HuH-7.5 (cell line): ENCODE results near the gene TSNAX.

Experiments used
- DNase-seq: peaks from one replicate; pipeline ENCODE4 v3.0.0; 2011; ENCODE audit warnings: low spot score

Gene TSNAX

GRCh38 chr1:231519166-231519565 is 9.3 kb upstream of the TSNAX start:
- DNase-seq: no peak

DNA sequence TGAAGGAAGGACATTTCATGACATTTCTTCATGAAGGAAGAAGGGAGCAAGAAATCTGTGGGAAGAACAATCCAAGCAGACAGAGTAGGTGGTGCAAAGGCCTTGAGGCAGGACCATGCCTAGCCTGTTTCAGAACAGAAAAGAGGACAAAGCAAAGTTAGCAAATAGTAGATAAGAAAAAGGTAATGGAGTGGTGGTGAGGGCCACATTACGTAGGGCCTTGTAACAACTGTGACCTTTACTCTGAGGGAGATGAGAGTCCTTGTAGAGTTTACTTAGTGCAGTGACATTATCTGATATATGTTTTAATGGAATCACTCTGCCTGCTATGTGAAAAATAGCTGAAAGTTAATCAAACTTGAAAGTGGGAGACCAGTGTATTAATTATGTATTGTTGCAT is 6.4 kb upstream of the TSNAX start:
- no peak for DNase-seq

GRCh38 chr1:231522931-231523642 is 5.4 kb upstream of the TSNAX start:
- DNase-seq: no peak

DNA sequence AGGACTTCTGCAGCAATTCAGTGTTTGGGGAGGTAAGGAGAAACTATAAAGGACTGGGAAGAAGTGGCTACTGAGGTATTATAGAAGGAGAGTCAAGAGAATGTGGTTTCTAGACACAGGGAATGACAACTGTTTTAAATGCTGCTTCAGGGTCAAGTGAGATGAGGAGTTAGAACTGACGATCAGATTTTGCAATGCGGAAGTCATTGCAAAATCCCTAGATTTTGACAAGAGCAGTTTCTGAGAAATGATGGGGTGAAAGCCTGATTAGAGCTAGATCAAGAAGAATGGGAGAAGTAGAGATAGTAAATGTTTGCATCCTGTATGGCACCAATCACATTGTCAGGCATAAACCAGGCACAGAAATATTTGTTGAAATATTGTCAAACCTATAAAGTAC is 4.7 kb upstream of the TSNAX start:
- no peak for DNase-seq

- no peak for DNase-seq
These were observed 1.9 kb upstream of the TSNAX start for GRCh38 chr1:231526536-231526935.

- peak; percentile 10 for DNase-seq
These were observed 790 bp upstream of the TSNAX start for GRCh38 chr1:231527586-231528171.

DNA sequence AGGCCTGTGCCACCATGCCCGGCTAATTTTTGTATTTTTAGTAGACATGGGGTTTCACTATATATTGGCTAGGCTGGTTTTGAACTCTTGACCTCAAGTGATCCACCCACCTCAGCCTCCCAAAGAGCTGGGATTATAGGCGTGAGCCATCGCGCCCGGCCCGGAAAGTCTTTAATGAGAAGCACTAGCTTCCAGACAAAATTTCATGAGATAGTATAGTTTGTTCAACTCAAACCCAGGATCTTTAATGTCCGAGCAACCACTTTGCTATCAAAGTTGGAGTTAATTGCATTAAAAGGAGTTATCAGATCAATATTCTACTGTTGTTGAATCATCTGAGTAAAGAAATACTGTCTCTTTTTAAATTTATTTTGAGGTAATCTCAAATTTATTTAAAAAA is 4.8 kb downstream of the TSNAX start:
- DNase-seq: no peak

DNA sequence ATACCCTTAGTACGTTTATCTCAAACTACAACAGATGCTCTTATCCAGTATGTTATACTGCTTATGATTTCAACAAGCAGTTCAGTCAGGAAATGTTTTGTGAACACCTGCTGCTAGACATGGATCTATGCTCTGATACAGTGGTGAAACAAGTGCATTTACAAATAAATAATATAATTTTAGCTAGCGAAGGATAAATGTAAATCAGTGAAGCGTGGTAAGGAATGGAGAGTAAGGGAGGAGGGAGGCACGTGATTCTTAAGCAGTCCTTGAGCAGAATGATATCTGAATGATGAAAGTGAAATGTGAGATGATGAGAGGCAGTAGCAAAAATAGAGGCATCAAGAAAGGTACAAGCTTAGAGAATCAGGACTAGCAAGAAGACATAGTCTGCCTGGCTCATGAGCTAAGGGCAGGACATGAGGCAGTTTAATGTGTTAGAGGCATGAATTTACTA is 6.3 kb downstream of the TSNAX start:
- DNase-seq: no peak

DNA sequence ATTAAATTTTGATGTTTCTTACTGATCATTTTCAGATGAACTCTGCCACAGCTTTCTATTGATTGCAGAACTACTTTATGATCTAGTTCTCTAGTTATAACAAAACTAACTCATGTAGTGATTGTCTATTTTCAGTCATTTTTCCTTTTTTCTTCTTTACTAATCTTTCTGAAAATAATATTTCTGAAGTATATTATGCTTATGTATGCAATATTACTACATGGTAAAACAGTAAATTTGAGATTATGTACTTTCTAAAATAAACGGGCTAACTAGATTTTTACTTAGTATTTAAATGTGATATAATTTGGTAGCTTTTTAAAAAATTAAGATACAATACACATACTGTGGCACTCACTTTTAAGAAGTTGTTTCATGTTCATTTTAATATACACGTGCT is 7.6 kb downstream of the TSNAX start:
- no peak for DNase-seq

GRCh38 chr1:231540847-231541246 is 12.4 kb downstream of the TSNAX start:
- no peak for DNase-seq

GRCh38 chr1:231541842-231542241 is 13.4 kb downstream of the TSNAX start:
- no peak for DNase-seq

GRCh38 chr1:231544943-231545592 is 16.6 kb downstream of the TSNAX start:
- no peak for DNase-seq

DNA sequence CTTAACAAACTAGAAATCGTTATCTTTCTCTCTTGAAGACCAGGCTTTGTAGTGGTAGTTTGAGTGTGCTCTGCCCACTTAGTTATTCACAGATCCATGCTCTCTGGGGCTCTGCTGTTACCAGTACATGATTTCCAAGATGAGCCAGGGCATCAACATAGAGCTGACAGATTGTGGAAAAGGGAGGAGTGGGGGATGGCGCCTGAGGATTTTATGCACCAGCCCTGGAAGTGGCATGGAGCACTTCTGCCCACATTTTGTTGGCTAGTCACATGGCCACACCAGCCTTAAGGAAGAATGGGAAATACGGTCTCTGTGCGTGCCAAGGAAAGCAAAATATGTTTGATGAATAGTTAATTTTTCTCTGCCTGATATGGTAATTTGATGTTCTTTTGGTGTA is 18.2 kb downstream of the TSNAX start:
- no peak for DNase-seq

DNA sequence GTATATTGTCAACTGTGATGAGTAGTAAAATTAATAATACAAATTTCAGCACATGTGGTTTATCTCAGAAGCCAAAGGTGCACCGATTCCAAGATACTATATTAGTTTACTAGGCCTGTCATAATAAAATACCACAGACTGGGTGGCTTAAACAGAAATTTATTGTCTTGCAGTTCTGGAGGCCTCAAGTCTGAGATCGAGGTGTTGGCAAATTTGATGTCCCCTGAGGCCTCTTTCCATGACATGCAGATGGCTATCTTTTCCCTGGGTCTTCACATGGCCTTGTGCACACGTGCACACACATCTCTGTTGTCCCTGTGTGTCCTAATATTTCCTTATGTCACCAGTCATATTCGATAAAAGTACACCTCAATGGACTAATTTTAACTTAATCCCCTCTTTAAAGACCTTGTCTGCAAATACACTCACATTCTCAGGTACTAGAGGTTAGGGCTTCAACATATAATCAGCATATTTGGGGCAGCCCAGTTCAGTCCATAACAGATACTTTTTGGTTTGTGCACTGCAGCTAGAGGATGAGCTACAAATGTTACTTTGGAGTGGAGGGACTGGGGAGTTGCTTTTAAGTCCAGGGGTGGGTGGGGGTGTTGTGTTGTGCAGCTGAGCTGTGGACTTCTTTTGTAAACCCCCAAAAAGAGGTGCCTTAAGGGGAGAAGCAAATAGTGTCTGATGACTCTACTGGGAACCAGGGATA is 21.4 kb downstream of the TSNAX start:
- DNase-seq: no peak

- peak; percentile 28 for DNase-seq
These were observed 21.9 kb downstream of the TSNAX start for GRCh38 chr1:231550448-231550781.

DNA sequence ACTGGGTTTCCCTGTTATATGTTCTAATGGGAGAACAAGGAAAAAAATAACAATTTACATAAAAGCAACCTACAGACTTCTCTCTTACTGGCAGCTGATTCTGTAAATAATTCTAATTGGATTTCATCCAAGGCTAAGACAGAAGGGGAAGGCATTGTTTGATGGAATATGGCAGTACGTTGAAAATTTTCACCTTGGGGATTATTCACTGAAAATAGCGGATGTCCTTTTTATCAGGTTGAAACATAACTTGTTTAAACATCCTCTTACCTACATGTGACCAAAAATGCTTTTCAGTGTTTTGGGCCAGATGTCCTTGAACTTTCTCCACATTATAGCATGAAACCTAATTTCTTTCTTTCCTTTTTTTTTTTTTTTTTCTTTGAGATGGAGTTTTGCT is 24.9 kb downstream of the TSNAX start:
- no peak for DNase-seq

- DNase-seq: no peak
These were observed 26.5 kb downstream of the TSNAX start for GRCh38 chr1:231554969-231555368.

DNA sequence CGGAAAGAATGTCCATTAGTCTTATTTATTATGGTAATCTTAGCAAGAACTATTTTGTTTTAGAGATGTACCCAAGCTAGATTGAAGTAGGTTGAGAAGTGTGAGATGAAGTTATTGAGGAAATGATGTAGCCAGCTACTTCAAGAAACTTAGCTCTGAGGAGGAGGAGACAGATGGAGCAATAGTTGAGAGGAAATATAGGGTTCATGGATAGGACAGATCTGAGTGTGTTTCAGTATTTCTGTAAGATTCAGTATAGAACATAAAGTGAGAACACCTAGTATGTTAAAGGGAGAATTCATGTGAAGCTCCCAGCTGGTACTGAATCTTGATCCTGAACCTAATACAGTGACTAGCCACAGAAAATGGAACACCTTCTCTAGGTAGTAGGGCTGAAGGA is 28.9 kb downstream of the TSNAX start:
- DNase-seq: no peak

GRCh38 chr1:231557898-231558707 is 29.6 kb downstream of the TSNAX start:
- DNase-seq: no peak

DNA sequence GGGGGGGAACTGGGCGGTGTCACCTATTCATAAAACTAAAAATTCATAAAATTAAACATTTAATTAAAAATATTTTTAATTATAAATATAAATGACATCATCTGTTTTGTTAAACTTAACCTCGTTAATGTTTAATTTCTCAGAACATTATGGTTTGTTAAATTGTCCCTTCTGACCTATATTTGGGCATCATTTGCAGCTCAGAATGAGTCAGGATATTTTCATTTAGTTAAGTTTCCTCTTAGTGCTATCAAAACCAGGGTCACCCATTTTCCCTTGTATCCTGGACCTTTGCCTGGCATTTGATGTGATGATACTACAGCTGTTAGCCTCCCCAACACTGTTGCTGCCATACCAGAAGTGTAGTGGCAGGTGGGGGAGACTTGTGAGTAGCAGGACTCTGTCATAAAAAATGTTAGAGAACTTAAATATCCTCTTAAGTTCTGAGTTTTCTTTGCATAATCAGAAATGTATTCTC is 30.3 kb downstream of the TSNAX start:
- DNase-seq: no peak

DNA sequence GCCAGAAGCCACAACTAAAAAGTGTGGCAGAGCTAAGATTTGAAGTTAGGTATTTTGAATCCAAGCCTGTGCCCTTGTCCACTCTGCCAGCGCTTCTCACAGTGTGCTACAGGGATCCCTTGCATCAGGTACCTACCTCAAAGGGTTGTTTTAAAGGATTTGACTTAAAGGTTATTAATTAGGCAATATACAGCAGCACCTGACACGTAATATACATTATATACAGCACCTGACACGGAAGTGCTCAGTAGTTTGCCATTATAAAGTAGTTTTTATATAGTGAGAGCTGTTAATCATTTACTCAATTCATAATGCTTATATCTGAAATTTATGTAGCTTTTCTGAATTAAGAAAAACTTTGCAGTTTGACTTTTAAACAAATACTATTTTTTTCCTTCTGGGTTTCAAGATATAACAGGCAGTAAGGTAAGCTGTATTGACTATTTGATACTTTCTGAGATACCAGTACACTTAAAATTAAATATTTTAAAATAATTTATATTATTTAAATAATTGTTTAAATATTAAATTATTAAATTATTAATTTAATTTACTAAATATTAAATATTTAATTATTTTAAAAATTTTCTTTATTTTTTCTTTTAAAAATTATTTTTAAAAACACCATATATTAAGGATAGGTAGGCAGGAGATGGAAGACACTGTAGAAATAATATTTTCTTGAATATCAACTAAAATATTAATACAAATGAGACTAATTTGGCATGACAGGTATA is 33.3 kb downstream of the TSNAX start:
- DNase-seq: no peak
